Trophoblast cell (in vitro differentiated cells and primary cell): ENCODE results near the gene NSD1.

ENCODE experiments used
- DNase-seq, 2 donors: peaks; one replicate each; pipeline ENCODE4 v3.0.0-alpha.2; 2016
- H2AFZ ChIP-seq: 2 replicates; pipeline ENCODE4 v1.6.1; 2013; ENCODE audit warnings: low read length, moderate library complexity, mild to moderate bottlenecking; ENCODE audit not compliant: insufficient read depth, poor library complexity
- H2AK5ac ChIP-seq: 2 replicates; pipeline ENCODE4 v1.6.1; 2013; ENCODE audit warnings: mild to moderate bottlenecking, low read length
- H2BK120ac ChIP-seq: 2 replicates; pipeline ENCODE4 v1.6.1; 2013; ENCODE audit warnings: low read length, mild to moderate bottlenecking, moderate library complexity; ENCODE audit not compliant: insufficient read depth, poor library complexity
- H2BK12ac ChIP-seq: 2 replicates; pipeline ENCODE4 v1.6.1; 2013; ENCODE audit warnings: mild to moderate bottlenecking, low read length, moderate library complexity
- H2BK5ac ChIP-seq: 2 replicates; pipeline ENCODE4 v1.6.1; 2013; ENCODE audit warnings: low read length, low read depth, moderate library complexity, mild to moderate bottlenecking; ENCODE audit not compliant: poor library complexity
- H3K14ac ChIP-seq: 2 replicates; pipeline ENCODE4 v1.6.1; 2013; ENCODE audit warnings: mild to moderate bottlenecking, low read length
- H3K18ac ChIP-seq: 2 replicates; pipeline ENCODE4 v1.6.1; 2013; ENCODE audit warnings: mild to moderate bottlenecking, low read length
- H3K23ac ChIP-seq: 2 replicates; pipeline ENCODE4 v1.6.1; 2013; ENCODE audit warnings: low read length
- H3K27ac ChIP-seq: 2 replicates; pipeline ENCODE4 v1.5.1; 2013; ENCODE audit warnings: low read depth, mild to moderate bottlenecking, inconsistent platforms, low read length, moderate library complexity
- H3K27me3 ChIP-seq: 2 replicates; pipeline ENCODE4 v1.6.1; 2013; ENCODE audit warnings: inconsistent platforms, mild to moderate bottlenecking, low read length, moderate library complexity; ENCODE audit not compliant: insufficient read depth
- H3K36me3 ChIP-seq, 2 experiments: 1 replicate in 1 of 2; 2 replicates in 1 of 2; pipeline ENCODE4 v1.6.1; 2013; ENCODE audit warnings: low read length in 2 of 2, mild to moderate bottlenecking in 2 of 2, moderate library complexity in 1 of 2; ENCODE audit not compliant: insufficient read depth in 2 of 2, control insufficient read depth in 1 of 2
- H3K4ac ChIP-seq: 2 replicates; pipeline ENCODE4 v1.6.1; 2013; ENCODE audit warnings: low read depth, mild to moderate bottlenecking, low read length, moderate library complexity
- H3K4me1 ChIP-seq, 2 experiments: 1 replicate in 1 of 2; 2 replicates in 1 of 2; pipeline ENCODE4 v1.6.1; 2013; ENCODE audit warnings: low read length in 2 of 2, mild to moderate bottlenecking in 2 of 2, moderate library complexity in 1 of 2; ENCODE audit not compliant: insufficient read depth in 2 of 2, control insufficient read depth in 1 of 2
- H3K4me2 ChIP-seq: 2 replicates; pipeline ENCODE4 v1.6.1; 2013; ENCODE audit warnings: inconsistent platforms, mild to moderate bottlenecking, low read length, moderate library complexity
- H3K4me3 ChIP-seq: 2 replicates; pipeline ENCODE4 v1.5.1; 2013; ENCODE audit warnings: mild to moderate bottlenecking, low read depth, low read length, inconsistent platforms
- H3K79me1 ChIP-seq: one replicate; pipeline ENCODE4 v1.6.1; 2013; ENCODE audit warnings: low read length
- H3K79me2 ChIP-seq: 2 replicates; pipeline ENCODE4 v1.6.1; 2013; ENCODE audit warnings: low read length, mild to moderate bottlenecking; ENCODE audit not compliant: control insufficient read depth, insufficient read depth, poor library complexity
- H3K9ac ChIP-seq: 2 replicates; pipeline ENCODE4 v1.6.1; 2013; ENCODE audit warnings: mild to moderate bottlenecking, low read length
- H3K9me3 ChIP-seq: 2 replicates; pipeline ENCODE4 v1.6.1; 2013; ENCODE audit warnings: low read depth, mild to moderate bottlenecking, control low read depth, inconsistent platforms, low read length; ENCODE audit not compliant: insufficient read depth
- H4K12ac ChIP-seq: 2 replicates; pipeline ENCODE4 v1.6.1; 2013; ENCODE audit warnings: low read depth, mild to moderate bottlenecking, low read length, moderate library complexity
- H4K8ac ChIP-seq: 2 replicates; pipeline ENCODE4 v1.6.1; 2013; ENCODE audit warnings: low read depth, mild to moderate bottlenecking, low read length, moderate library complexity
- H4K91ac ChIP-seq: one replicate; pipeline ENCODE4 v1.6.1; 2013; ENCODE audit warnings: low read depth, mild to moderate bottlenecking, low read length, moderate library complexity
- WGBS: extraction: QIAGEN DNeasy Blood & Tissue Kit; methylation state at CpG from one replicate; pipeline ENCODE4 v1.1.7; 2013; ENCODE audit warnings: missing lambda C conversion rate; ENCODE audit not compliant: insufficient read length, insufficient coverage; ENCODE audit errors: extremely low coverage; 5-methylcytosine and 5-hydroxymethylcytosine counted together

Gene NSD1

GRCh38 chr5:177316005-177316404 lies 182.4 kb downstream of the NSD1 start:
- no peak overlapping the region for H2BK120ac ChIP-seq

GRCh38 chr5:177317959-177318377 lies 184.4 kb downstream of the NSD1 start:
- H3K79me1 ChIP-seq, result no peaks in the 10 kb centered on the region
- H3K23ac ChIP-seq, result no peak overlapping the region
- no peak overlapping the region for H3K14ac ChIP-seq
- no peak overlapping the region for H2BK120ac ChIP-seq
- no peak overlapping the region for H2AK5ac ChIP-seq
- H3K36me3 ChIP-seq, result peaks cover 2 to 8% of the 10 kb centered on the region in 2 experiments
- H3K4me2 ChIP-seq, result no peak overlapping the region
- H3K4ac ChIP-seq, result no peak overlapping the region
- no peak overlapping the region for H2BK5ac ChIP-seq
- H3K9ac ChIP-seq, result no peak overlapping the region
- H3K9me3 ChIP-seq, result peaks cover 2% of the 10 kb centered on the region
- peaks cover under 1% of the 10 kb centered on the region in 2 experiments for H3K4me1 ChIP-seq
- H4K8ac ChIP-seq, result no peak overlapping the region
- no peaks in the 10 kb centered on the region for H3K79me2 ChIP-seq
- no peak overlapping the region for H3K27ac ChIP-seq
- no peak overlapping the region for H4K12ac ChIP-seq
- no peak overlapping the region for H2BK12ac ChIP-seq
- H2AFZ ChIP-seq, result no peak overlapping the region
- no CpG with 5 or more reads among the region's 7 CpGs for WGBS
- H3K27me3 ChIP-seq, result no peaks in the 10 kb centered on the region
- no peak overlapping the region for H4K91ac ChIP-seq
- peak; percentile 81 to 97 for DNase-seq
- H3K18ac ChIP-seq, result no peak overlapping the region
- no peak overlapping the region for H3K4me3 ChIP-seq

More at GRCh38 chr5:177316005-177316404, 182.4 kb downstream of the NSD1 start:
- Histone ChIP-seq H3K23ac (no peak overlapping the region), H3K27ac (no peak overlapping the region), H3K14ac (no peak overlapping the region), H3K9me3 (peaks cover 2% of the 10 kb centered on the region), H2BK12ac (no peak overlapping the region), H4K12ac (no peak overlapping the region), H3K79me2 (peaks cover 4% of the 10 kb centered on the region), H4K8ac (no peak overlapping the region), H3K36me3 (peaks cover 2 to 8% of the 10 kb centered on the region in 2 experiments), H2BK5ac (no peak overlapping the region), H3K18ac (no peak overlapping the region), H3K4ac (no peak overlapping the region), H3K4me1 (peaks cover 11 to 13% of the 10 kb centered on the region in 2 experiments), H2AK5ac (no peak overlapping the region), H3K27me3 (no peaks in the 10 kb centered on the region), H3K9ac (no peak overlapping the region), H3K4me3 (no peak overlapping the region), H3K4me2 (no peak overlapping the region), H3K79me1 (peaks cover 10% of the 10 kb centered on the region), H4K91ac (no peak overlapping the region), H2AFZ (no peak overlapping the region)
- no CpG with 5 or more reads among the region's 3 CpGs for WGBS
- DNase-seq, result no peak

DNA sequence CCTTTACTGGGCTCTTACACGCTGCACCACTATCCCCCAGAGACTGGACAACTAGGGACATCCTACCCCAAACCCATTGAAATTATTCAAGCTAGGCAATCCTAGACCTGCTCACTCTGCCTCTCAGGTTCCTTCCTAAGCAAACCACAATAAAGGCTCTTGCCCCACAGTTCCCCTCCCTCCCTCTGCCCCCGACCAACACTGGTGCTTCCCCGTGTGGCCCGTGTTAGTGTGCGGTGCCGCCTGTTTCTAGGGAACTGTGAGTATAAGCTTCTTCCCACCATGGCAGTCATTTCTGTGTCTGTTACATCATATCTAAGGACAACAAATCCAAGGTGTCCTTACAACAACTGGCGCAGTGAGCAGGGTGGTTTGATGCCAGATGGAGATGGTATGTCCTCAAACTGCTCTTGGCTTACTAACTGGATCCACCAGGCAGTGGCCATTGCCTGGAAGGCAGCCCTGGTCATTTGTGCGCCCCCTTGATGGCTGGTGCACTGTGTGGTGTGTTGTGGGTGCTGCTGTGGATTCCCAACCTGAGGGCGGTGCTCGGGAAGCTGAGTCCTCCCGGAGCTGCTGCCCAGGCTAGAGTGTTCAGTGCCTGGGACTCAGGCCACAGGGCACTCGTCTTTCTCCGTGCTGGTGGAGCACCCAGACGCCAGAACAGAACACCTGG lies 186.5 kb downstream of the NSD1 start:
- H3K18ac ChIP-seq, result no peak overlapping the region
- no peak overlapping the region for H4K91ac ChIP-seq
- H3K4me2 ChIP-seq, result no peak overlapping the region
- H2BK5ac ChIP-seq, result no peak overlapping the region
- H3K79me1 ChIP-seq, result no peaks in the 10 kb centered on the region
- no peaks in the 10 kb centered on the region for H3K4me1 ChIP-seq
- no peak overlapping the region for H3K14ac ChIP-seq
- no peak overlapping the region for H3K4ac ChIP-seq
- no peak overlapping the region for H2AFZ ChIP-seq
- H3K4me3 ChIP-seq, result no peak overlapping the region
- no peaks in the 10 kb centered on the region for H3K79me2 ChIP-seq
- no peak overlapping the region for H3K9ac ChIP-seq
- peaks cover 2% of the 10 kb centered on the region for H3K9me3 ChIP-seq
- no peak overlapping the region for H3K27ac ChIP-seq
- H3K36me3 ChIP-seq, result peaks cover 2 to 8% of the 10 kb centered on the region in 2 experiments
- no peak overlapping the region for H2BK120ac ChIP-seq
- H2BK12ac ChIP-seq, result no peak overlapping the region
- no peak overlapping the region for H4K8ac ChIP-seq
- no peak for DNase-seq
- no peak overlapping the region for H3K23ac ChIP-seq
- H2AK5ac ChIP-seq, result no peak overlapping the region
- no CpG with 5 or more reads among the region's 14 CpGs for WGBS
- H4K12ac ChIP-seq, result no peak overlapping the region
- H3K27me3 ChIP-seq, result no peaks in the 10 kb centered on the region

- Histone ChIP-seq H3K36me3 (peaks cover 2 to 8% of the 10 kb centered on the region in 2 experiments), H2AFZ (no peak overlapping the region), H4K91ac (no peak overlapping the region), H3K14ac (no peak overlapping the region), H4K8ac (no peak overlapping the region), H3K4ac (no peak overlapping the region), H3K79me1 (no peaks in the 10 kb centered on the region), H3K18ac (no peak overlapping the region), H3K79me2 (no peaks in the 10 kb centered on the region), H2BK5ac (no peak overlapping the region), H3K9me3 (peaks cover 2% of the 10 kb centered on the region), H3K4me2 (no peak overlapping the region), H3K23ac (no peak overlapping the region), H2BK12ac (no peak overlapping the region), H3K4me1 (peaks cover 2 to 5% of the 10 kb centered on the region in 2 experiments), H2AK5ac (no peak overlapping the region), H3K4me3 (no peak overlapping the region), H4K12ac (no peak overlapping the region), H3K27me3 (no peaks in the 10 kb centered on the region), H3K9ac (no peak overlapping the region), H2BK120ac (no peak overlapping the region), H3K27ac (no peak overlapping the region)
- no peak for DNase-seq
- no CpG with 5 or more reads among the region's 7 CpGs for WGBS
Measured at GRCh38 chr5:177320879-177321278, 187.3 kb downstream of the NSD1 start.
